GM12873 (cell line): ENCODE results near the gene INPP5D.
A peak's percentile ranks its signal among the peaks of the same experiment; 100 is the strongest.

Experiments
- CTCF ChIP-seq: IDR thresholded peaks from 2 replicates; pipeline ENCODE4 v1.5.1; 2012; ENCODE audit warnings: low read depth, mild to moderate bottlenecking, moderate library complexity, low read length, control low read depth; ENCODE audit not compliant: insufficient read depth; ENCODE audit errors: missing control alignments

INPP5D gene

GRCh38 chr2:233059547-233059796 lies 670 bp upstream of the INPP5D start:
- peak; percentile 25 for TF ChIP-seq CTCF

- TF ChIP-seq CTCF, result no peak
These were observed 398 bp downstream of the INPP5D start for GRCh38 chr2:233060501-233060979.

GRCh38 chr2:233060980-233061590 lies 943 bp downstream of the INPP5D start:
- TF ChIP-seq CTCF, result no peak

- peak; percentile 69 for TF ChIP-seq CTCF
These were observed 1.7 kb downstream of the INPP5D start for GRCh38 chr2:233061591-233062450.

DNA sequence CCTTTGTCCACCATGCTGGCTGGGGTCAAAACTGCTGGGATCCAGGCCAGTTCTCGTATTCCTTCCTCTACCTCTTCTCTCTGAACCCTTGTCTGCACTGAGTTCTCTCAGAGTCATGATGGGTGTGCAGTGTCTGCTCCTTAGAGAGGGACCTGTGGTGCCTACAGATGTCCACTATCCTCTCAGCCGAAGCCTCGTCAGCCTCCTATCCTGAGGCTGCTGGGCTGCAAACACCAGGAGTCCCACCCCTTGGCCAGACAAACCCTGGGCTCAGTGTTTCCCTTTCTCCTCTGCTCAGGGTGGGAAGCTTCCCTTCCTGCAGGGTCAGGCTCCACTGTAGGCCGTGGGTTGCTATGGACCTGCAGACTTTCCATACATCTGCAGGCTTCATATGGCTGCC lies 2.3 kb downstream of the INPP5D start:
- TF ChIP-seq CTCF, result no peak

DNA sequence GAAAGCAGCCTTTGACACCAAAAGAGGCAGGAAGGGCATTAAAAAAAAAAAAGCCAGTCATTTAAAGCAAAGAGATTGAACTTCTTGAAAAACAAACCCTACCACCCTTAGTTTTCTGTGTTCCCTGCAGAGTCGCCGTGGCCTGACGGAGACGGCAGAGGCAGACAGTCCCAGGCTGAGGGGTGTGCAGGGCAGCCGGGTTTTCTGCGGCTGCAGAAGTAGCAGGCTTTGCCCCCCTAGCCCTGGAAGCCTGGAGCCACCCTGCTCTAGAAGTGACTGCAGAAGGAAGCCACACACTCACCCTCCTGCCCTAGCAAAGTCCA lies 2.8 kb downstream of the INPP5D start:
- no peak for TF ChIP-seq CTCF

DNA sequence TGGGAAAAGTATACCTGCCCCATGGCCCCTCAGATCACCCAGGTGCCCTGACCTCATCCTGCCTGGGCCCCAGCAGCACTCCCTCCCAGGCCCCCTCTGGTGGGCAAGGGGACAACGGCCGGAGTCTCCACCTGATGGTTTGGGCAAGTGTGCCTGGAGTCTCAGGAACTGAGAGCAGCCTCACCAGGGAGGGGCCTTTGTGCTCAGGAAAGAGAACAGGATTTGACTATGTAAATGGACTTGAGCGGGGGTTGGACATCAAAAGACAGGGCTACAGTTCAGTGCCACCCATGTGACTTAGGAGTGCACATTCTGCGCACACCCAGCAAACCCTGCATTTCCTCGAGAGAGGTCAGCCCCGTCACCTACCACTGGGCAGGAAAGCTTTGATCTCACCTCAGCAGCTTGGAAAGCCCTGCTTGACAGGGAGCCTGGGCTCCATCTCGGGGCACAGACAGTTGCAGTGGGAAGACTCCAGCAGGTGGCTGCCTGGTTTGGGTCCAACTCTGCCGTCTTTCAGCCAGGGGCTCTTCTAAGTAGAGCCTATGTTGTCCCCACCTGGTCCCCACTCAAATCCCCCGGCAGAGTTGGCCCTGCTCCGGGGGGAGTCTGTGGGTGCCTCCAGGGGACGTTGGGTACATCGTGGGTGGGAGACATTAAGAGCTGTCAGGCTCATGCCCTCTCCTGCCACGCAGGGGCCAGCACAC lies 3.3 kb downstream of the INPP5D start:
- TF ChIP-seq CTCF, result peak; percentile 45
